NCI-H2196 (cell line): ENCODE measurements around the gene THOC6.
"Not testable (repeated sequence)": the region's sequence is repeated elsewhere in the genome, so short reads cannot be mapped to it uniquely, and the experiment has no call there.

Source experiments
- DNase-seq: peaks from one replicate; lab custom pipeline; 2025; ENCODE audit not compliant: unreplicated experiment; lab: John Stamatoyannopoulos, UW

Gene THOC6

DNA sequence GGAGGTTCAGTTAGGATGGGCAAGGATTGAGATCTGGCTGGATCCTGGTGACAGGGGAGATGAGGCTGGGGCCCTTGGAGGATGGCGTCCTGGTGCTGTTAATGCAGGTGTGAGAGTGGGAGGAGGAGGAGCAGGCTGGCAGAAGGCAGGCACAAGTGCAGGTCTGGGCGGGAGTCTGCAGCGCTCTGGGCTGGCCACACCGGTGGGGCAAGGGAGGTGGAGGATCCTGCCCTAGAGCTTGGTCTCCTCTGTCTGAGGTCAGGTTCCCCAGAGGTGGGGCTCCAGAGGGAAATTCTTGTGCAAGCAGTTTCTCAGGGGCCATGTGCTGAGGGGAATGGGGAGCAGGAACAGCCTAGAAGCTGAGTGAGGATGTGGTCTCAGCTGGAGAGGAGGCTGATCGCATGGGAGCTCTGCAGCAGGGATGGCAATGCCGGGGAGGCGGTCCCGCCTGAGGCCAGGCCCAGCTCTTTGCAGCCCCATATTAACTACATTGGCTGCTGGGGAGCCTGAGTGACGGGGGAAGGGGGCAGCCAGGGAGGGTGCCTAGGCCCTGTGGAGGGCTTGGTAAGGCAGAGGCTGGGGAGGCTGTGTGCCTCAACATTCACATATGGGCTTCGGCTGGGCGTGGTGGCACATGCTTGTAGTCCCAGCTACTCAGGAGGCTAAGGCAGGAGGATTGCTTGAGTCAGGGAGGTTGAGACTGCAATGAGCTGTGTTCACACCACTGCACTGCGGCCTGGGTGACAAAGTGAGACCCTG is 28.9 kb downstream of the THOC6 start:
- not testable (repeated sequence) for DNase-seq

- not testable (repeated sequence) for DNase-seq
These were observed 29.5 kb downstream of the THOC6 start for GRCh38 chr16:3053330-3053710.

GRCh38 chr16:3054965-3055733 is 31.3 kb downstream of the THOC6 start:
- DNase-seq, result no peak

- not testable (repeated sequence) for DNase-seq
These were observed 31.9 kb downstream of the THOC6 start for GRCh38 chr16:3055734-3056115.

- DNase-seq, result no peak
These were observed 32.7 kb downstream of the THOC6 start for GRCh38 chr16:3056336-3057180.

DNA sequence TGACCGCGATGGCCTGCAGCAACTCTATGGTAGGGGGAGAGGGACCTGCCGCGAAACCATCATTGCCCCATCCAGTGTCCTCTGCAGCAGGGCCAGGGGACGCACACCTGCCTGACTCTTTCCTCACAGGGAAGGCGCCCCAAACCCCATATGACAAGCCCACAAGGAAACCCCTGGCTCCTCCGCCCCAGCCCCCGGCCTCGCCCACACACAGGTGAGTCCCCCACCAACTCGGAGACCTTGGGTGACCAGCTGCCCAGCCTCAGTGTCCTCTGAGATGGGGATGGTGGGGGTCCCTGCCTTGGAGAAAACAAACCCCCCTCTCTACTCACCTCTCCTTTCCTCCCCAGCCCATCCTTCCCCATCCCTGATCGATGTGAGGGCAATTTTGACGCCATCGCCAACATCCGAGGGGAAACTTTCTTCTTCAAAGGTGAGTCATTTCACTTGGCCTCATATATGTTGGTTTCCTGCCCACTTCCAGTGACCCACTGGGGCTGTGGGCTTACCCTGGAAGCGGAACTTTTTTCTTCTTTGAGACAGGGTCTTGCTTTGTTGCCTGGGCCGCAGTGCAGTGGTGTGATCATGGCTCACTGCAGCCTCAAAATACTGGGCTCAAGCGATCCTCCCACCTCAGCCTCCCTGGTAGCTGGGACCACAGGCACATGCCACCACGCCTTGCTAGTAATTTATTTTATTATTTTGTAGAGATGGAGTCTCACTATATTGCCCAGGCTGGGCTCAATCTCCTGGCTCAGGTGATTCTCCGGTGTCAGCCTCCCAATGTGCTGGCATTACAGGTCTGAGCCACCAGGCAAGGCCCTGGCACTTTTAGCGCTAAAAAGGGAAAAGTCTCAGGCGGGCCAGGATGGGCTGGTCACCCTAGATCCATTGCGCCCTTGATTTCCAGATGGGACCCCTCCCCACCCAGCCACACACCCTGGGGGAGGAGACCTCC is 33.6 kb downstream of the THOC6 start:
- no peak for DNase-seq

GRCh38 chr16:3058139-3059030 is 34.5 kb downstream of the THOC6 start:
- peak; percentile 25 for DNase-seq

DNA sequence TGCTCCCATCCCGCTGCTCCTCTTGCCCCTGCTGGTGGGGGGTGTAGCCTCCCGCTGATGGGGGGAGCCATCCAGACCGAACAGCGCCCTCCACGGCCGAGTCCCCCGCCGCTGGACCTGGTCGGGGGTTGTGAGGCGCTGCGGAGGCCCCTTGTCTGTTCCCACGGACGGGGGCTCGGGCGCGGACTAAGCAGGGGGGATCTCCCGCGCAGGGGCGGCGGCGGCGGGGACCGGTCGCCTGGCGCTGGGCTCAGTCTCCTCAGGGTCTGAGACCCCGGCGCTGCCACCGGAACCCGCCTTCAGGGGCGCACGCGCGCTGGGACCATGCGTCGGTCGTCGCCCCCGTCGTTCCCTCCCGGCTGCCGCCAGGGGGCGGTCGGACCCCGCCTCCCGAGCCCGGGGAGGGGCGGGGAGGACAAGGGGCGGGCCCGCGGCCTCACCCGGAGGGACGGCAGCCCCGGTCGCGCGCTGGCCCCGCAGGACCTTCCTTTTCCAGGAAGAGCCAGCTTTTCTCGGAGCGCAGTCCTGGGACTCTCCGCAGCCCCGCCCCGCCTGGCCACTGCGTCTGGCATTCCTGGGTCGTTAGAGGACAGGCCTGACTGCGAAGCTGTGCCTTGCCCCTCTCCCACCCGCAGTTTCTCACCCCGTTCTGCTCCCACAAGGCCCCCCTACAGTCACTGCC is 35.3 kb downstream of the THOC6 start:
- DNase-seq, result peak; percentile 93

DNA sequence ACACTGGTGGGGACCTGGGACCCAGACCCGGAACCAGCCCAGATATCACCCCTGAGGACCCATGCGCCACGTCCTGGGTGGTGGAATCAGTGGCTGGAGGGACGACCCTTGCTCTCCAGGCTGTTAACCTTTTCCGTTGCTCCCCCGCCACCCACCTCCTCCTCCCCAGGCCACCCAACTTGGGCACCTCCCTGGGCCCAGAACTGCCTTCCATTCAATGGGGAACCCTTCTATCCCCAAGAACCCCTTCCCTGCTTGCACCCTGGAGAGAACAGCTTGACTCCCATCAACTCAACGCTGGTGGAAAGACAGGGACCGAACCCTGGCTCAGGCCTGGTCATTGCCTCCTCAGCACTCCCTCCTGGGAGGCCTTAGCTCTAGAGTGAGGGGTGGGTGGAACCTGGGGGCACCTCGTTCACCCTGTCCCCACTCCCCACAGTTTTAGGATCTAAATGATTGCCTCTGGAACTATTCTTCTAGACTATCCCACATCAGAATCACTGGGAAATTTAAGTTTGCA is 35.9 kb downstream of the THOC6 start:
- DNase-seq, result no peak

DNA sequence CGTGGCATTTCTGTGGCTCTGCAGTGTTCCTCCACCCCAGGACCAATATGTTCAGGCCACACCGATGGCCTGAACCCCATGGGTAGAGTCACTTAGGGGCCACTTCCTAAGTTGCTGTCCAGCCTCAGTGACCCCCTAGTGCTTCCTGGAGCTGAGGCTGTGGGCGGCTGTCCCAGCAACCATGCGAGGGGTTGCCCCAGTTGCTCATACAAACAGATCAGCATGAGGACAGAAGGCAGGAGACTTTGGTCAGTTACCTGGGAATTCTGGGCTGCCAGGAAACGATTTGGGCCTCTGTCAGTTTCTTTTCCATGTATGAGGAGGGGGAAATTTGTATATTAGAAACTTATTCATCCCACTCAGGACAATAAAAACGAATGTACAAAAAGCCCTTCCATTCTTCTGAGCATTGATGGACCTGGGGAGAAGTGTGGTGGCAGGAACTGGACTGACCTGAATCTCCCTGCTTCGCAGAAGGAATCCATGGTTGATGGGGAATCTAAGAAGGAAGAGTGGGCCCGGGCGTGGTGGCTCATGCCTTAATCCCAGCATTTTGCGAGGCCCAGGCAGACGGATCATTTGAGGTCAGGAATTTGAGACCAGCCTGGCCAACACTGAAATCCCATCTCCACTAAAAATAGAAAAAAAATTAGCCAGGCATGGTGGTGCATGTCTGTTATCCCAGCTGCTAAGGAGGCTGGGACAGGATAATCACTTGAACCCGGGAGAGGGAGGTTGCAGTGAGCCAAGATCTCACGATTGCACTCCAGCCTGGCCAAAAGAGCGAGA is 36.7 kb downstream of the THOC6 start:
- DNase-seq, result no peak

GRCh38 chr16:3062553-3062952 is 38.7 kb downstream of the THOC6 start:
- DNase-seq, result no peak

- DNase-seq, result no peak
These were observed 40.0 kb downstream of the THOC6 start for GRCh38 chr16:3063625-3064386.

GRCh38 chr16:3065069-3065741 is 41.4 kb downstream of the THOC6 start, which contains the start of gene IL32:
Gene IL32, plus strand, starts transcription at chr16:3065640. Its CDS starts 172 bp downstream, at chr16:3065812.
- DNase-seq, result no peak

GRCh38 chr16:3065742-3066439 is 42.1 kb downstream of the THOC6 start:
- no peak for DNase-seq

DNA sequence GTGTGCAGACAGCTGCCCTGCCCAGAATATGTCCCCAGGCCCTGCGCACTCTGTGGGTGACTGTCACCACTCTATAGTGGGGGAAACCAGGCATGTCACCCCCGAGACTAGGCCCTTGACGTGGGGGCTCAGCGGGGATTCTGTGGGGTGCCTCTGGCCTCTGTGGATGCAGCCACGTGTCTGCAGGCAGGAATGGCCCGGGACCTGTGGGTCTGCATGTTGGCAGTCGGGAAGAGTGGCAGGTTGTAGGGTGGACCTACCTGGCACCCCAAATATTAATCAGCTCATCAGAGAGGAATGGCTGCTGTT is 42.6 kb downstream of the THOC6 start:
- DNase-seq, result no peak

- DNase-seq, result no peak
These were observed 44.7 kb downstream of the THOC6 start for GRCh38 chr16:3068487-3068886.
